GM21360 (cell line): ENCODE results near the gene ELAC1.
"Not testable (repeated sequence)": the region's sequence is repeated elsewhere in the genome, so short reads cannot be mapped to it uniquely, and the experiment has no call there.

Source experiments
- ATAC-seq: cut with Tn5 transposase; IDR thresholded peaks from one replicate; pipeline ENCODE4 v1.9.1; 2021; ENCODE audit warnings: mild to moderate bottlenecking, moderate library complexity; ENCODE audit not compliant: unreplicated experiment

ELAC1 gene

GRCh38 chr18:50972404-50972803 lies 4.6 kb downstream of the ELAC1 start:
- not testable (repeated sequence) for ATAC-seq

- no peak for ATAC-seq
Measured at GRCh38 chr18:50973367-50974126, 5.7 kb downstream of the ELAC1 start.

GRCh38 chr18:50977037-50977760 lies 9.4 kb downstream of the ELAC1 start:
- no peak for ATAC-seq

GRCh38 chr18:50981381-50981780 lies 13.5 kb downstream of the ELAC1 start:
- no peak for ATAC-seq

- no peak for ATAC-seq
Measured at GRCh38 chr18:50982086-50982801, 14.4 kb downstream of the ELAC1 start.

- ATAC-seq: no peak
Measured at GRCh38 chr18:50982802-50983179, 15.0 kb downstream of the ELAC1 start.

GRCh38 chr18:50986360-50987087 lies 18.7 kb downstream of the ELAC1 start:
- ATAC-seq: no peak

- ATAC-seq: no peak
Measured at GRCh38 chr18:50987261-50987660, 19.4 kb downstream of the ELAC1 start.

- no peak for ATAC-seq
Measured at GRCh38 chr18:50989711-50990110, 21.9 kb downstream of the ELAC1 start.

GRCh38 chr18:50992351-50992762 lies 24.5 kb downstream of the ELAC1 start:
- ATAC-seq: no peak

GRCh38 chr18:50994031-50994430 lies 26.2 kb downstream of the ELAC1 start:
- no peak for ATAC-seq

- ATAC-seq: not testable (repeated sequence)
Measured at GRCh38 chr18:51003174-51003573, 35.3 kb downstream of the ELAC1 start.

- no peak for ATAC-seq
Measured at GRCh38 chr18:51006061-51006818, 38.4 kb downstream of the ELAC1 start.

- no peak for ATAC-seq
Measured at GRCh38 chr18:51006948-51007789, 39.3 kb downstream of the ELAC1 start.

GRCh38 chr18:51007790-51008139 lies 39.9 kb downstream of the ELAC1 start:
- no peak for ATAC-seq

- no peak for ATAC-seq
Measured at GRCh38 chr18:51009072-51009471, 41.2 kb downstream of the ELAC1 start.

- ATAC-seq: no peak
Measured at GRCh38 chr18:51010218-51010617, 42.4 kb downstream of the ELAC1 start.

GRCh38 chr18:51011709-51012108 lies 43.9 kb downstream of the ELAC1 start:
- no peak for ATAC-seq

GRCh38 chr18:51012441-51012840 lies 44.6 kb downstream of the ELAC1 start:
- ATAC-seq: no peak

- ATAC-seq: no peak
Measured at GRCh38 chr18:51013259-51013658, 45.4 kb downstream of the ELAC1 start.
